OCI-LY3 (cell line): ENCODE measurements around the gene CLEC19A.

Experiments
- EZH2phosphoT487 ChIP-seq: fragments of 200-600 bp; shearing (Covaris generic); IDR thresholded peaks from 2 replicates; pipeline ENCODE4 v1.6.1; 2018; ENCODE audit warnings: antibody characterized with exemption, mixed run types, low read depth
- TF ChIP-seq, protein P1 (sequence below): fragments of 200-600, 300-600 bp; sonication (generic); IDR thresholded peaks from 2 replicates; pipeline ENCODE4 v1.5.1; 2014; ENCODE audit warnings: antibody characterized with exemption, low read length, low read depth

DNA sequence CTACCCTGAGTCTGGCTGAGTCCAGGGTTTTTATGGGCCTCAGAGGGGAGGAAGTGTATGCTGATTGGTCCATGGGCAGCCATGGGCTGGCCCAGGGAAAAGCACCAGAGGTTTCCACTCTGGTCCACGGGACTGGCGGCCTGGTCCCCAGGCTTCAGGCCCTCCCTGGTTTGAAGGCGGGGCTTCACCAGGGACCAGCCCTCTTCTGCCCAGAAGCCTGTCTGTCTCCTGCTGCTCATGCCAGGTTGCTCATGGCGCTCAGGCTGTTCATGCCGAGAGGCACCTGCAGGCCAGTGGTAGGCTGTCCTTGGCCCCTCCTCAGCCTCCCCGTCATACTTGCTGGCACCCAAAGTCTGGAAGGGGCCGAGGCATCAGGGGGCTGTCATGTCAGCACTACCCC is 45.0 kb upstream of the CLEC19A start:
- TF ChIP-seq, protein P1, sequence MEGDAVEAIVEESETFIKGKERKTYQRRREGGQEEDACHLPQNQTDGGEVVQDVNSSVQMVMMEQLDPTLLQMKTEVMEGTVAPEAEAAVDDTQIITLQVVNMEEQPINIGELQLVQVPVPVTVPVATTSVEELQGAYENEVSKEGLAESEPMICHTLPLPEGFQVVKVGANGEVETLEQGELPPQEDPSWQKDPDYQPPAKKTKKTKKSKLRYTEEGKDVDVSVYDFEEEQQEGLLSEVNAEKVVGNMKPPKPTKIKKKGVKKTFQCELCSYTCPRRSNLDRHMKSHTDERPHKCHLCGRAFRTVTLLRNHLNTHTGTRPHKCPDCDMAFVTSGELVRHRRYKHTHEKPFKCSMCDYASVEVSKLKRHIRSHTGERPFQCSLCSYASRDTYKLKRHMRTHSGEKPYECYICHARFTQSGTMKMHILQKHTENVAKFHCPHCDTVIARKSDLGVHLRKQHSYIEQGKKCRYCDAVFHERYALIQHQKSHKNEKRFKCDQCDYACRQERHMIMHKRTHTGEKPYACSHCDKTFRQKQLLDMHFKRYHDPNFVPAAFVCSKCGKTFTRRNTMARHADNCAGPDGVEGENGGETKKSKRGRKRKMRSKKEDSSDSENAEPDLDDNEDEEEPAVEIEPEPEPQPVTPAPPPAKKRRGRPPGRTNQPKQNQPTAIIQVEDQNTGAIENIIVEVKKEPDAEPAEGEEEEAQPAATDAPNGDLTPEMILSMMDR: no peak
- no peak for TF ChIP-seq EZH2phosphoT487
